GM21360 (cell line): ENCODE data around the gene C9orf152.
"Not testable (repeated sequence)": the region's sequence is repeated elsewhere in the genome, so short reads cannot be mapped to it uniquely, and the experiment has no call there.

Experiments used
- ATAC-seq: cut with Tn5 transposase; IDR thresholded peaks from one replicate; pipeline ENCODE4 v1.9.1; 2021; ENCODE audit warnings: mild to moderate bottlenecking, moderate library complexity; ENCODE audit not compliant: unreplicated experiment

C9orf152 gene

DNA sequence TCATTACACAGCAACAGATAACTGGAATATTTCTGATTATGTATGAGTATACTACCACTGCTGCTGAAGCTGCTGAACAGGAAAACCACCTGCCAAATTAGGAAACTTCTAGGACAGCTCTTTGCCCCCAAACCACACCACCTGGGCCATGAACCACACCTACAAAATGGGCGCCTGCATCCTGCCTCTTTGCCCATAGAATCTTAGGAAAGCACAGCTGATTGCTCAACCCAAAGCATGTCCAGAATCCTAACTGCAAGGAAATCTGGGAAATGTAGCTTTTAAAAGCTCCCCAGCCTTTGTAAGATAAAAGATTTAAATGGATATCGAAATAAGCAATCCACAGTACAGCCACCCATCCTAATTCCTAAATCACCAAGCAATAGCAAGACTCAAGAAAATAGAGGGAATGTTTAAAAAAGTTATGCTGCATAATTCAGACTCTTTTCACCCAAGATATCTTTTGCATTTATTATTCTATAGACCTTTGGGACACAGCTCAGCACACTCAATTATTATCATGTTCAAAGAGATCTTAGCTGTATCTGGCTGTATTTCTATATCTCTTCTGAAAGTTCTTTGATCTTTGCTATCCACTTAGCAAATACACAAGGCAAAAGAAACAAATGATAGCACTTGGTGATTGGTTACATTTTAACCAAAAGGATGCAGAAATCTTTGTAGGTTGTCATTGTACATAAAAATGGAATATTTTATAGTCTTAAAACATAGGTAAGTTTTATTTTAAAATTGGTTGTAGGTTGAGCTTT lies 6.8 kb upstream of the C9orf152 start:
- ATAC-seq = no peak

DNA sequence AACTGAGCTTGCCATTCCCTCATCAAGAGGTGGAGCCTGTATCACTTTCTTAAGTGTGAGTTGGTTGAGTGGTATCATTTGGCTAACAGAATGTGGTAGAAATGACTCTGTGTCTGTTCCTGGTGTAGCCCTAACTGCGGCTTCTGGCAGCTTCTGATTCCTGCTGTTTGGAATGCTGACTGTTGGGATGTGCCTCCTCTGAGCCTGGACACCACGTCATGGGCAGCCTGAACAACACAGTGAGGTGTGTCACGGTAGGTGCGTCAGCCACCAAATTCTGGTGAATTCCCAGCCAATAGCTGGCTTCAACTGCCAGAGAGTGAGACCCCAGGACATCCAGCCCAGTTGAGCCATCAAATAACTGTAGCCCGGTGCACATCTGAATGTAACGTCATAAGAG lies 6.1 kb upstream of the C9orf152 start:
- ATAC-seq = no peak

DNA sequence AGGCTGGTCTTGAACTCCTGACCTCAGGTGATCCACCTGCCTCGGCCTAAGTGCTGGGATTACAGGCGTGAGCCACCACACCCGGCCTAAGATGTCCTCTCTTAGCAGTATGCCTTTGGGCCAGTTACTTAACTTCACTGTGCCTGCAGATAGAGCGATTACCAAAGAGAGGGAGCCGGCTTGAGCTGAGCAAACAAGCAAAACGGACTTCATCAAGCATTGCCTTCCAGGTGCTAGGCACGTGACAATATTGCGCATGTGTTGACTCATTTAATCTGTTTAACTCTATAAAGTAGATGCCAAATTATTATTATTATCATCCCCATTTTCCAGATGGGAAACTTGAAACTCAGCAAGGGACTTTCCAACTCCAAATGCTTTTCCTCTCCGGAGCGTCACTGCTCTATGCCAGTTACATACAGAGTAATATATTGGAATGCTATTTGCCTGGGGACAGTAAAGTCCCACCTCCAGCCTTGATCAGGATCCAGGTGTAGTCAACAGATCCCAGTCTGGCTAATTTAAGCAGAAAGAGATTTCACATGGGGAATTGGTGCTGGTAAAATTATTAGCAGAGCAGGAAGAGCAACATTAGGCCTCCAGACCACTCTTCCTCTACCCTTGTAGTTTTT lies 5.6 kb upstream of the C9orf152 start:
- no peak for ATAC-seq

DNA sequence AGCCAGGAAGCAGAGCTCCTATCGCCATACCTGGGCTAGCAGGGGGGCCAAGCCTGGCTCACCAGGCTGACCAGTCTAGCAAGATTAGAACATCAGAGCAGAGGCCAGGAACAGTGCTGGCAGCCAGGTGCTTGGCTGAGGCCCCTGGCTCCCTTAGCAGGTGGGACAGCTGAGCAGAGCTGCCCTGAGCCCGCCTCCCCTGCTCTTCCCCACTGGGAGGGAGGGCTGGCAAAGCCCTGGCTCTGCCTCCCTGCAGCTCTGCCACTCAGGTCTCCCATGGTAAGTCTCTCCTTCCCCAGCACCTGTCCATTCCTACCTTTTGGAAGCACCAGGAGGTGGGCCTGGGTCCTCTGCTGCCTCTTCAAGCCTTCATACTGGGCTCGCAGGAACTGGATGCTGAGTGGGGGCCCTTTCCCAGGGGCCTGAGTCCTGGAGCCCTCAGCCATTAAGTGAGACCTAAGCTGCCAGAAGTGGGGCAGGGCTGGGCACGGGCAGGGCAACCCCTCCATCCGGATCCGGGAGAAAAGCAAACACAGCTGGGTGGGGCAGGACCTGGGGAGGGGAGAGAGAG lies 803 bp downstream of the C9orf152 start:
- no peak for ATAC-seq

DNA sequence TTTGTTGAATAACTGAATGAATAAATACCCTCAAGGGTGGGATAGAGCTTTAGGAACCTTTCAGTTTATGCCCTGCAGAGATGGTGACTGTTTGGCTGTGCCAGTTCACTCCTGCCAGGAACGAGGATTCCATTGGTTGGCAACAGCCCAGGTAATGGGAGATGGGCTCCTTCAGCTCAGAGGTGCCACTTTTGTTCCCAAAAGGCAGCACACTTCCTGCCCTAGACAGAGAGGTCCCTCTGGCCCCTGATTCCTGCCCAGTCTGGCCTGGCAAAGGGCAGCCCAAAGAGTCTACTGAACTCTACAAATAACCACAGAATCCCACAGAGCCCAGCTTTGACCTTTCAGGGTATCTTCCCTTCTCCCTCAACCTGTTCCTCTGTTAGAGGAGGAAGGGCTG lies 1.6 kb downstream of the C9orf152 start:
- no peak for ATAC-seq

DNA sequence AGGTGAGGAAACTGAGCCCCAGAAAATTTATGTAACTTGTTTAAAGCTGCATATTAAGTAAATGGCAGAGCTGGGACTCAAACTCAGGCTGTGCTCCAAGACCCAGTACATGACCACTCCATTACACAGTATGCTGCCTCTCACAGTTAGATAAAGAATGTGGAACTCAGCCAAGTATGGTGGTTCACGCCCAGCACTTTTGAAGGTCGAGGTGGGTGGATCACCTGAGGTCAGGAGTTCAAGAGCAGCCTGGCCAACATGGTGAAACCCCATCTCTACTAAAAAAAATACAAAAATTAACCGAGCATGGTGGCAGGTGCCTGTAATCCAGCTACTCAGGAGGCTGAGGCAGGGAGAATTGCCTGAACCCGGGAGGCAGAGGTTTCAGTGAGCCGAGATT lies 2.3 kb downstream of the C9orf152 start:
- not testable (repeated sequence) for ATAC-seq

DNA sequence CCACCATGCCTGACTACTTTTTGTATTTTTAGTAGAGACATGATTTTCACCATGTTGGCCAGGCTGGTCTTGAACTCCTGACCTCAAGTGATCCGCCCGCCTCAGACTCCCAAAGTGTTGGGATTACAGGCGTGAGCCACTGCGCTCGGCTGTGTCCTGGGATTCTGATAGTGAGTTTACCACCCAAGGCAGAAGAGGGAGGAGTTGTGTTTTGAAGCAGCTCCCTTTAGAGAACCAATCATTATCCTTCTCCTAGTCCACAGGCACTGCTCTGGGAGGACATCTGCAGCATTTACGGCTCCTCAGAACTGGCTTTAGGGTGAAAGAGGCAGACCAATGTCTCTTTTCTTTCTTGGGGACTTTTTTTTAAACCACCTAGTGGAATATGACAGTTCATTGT lies 5.7 kb downstream of the C9orf152 start:
- ATAC-seq = no peak

DNA sequence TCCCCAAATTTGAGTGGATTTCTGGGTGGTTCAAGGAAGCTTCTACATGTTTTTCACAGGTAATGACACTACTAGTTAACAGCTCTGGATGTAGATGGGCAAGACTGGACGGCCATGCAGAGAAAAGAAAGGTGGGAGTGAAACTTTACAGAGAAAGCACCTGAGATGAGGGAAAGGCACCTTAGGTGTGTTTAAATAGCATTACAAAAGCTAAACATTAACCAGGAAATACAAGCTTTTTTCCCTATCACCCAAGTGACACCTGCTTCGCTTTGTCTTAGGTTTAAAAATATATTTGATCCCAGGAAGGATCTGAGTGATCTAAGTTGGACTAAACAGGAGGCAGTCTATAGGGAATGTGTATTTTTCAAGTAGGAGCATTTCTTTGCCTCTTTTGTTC lies 8.3 kb downstream of the C9orf152 start:
- no peak for ATAC-seq

DNA sequence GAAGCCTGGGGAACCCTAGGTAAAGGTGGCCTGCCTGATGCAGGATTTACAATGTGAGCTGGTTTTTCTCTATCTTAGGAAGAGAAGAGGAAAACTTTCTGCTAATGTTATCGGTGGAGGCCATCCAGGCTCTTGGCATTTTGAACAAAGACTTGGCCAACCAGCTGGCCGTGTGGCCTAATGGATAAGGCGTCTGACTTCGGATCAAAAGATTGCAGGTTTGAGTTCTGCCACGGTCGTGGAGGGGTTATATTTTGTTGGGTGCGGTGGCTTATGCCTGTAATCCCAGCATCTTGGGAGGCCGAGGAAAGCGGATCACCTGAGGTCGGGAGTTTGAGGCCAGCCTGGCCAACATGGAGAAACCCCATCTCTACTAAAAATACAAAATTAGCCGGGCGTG lies 9.6 kb downstream of the C9orf152 start:
- ATAC-seq = no peak

DNA sequence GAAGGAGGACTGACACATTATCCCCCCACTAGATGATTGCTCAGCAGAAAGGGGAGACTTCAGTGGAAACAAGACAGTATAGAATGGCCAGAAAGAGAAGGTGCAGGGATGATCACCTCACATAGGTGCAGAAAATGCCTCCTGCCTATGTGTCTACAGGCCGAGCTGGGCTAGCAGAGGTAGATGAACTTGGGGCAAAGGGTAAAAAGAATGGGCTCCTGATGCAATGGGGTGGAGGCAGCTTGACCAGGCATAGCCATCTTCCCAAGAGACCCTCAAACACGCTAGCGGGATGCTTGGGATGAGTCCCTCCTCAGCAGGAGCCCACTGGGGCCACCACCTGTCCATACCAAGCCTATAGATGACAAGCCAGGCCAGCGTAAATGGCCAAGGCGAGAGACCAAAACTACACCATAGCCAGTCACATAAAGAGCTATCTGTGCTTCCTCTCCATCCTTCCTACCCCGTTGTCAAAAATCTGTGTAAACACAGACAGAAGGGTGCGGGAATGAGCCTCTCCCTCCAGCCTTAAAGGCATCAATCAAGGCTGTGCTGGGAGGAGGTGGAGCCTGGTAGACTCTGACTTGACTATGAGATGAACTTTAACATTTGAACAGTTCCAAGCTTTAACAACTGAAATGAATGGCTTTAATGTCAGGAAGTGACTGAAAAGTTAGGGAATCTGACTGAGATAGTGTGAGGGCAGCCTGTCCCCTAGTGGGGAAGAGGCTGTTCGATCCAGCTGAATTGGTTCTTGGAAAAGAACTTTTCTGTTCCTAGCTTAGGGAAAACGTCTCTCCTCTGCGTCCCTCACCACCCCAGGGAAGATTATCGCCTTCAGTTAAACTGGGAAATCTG lies 10.4 kb downstream of the C9orf152 start:
- ATAC-seq = no peak

DNA sequence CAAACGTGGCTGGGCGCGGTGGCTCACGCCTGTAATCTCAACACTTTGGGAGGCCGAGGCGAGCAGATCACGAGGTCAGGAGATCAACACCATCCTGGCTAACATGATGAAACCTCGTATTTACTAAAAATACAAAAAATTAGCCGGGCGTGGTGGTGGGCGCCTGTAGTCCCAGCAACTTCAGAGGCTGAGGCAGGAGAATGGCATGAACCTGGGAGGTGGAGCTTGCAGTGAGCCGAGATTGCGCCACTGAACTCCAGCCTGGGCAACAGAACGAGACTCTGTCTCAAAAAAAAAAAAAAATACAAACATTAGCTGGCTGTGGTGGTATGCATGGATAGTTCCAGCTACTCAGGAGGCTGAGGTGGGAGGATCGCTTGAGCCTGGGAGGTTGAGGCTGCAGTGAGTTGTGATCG lies 11.9 kb downstream of the C9orf152 start:
- ATAC-seq = not testable (repeated sequence)

DNA sequence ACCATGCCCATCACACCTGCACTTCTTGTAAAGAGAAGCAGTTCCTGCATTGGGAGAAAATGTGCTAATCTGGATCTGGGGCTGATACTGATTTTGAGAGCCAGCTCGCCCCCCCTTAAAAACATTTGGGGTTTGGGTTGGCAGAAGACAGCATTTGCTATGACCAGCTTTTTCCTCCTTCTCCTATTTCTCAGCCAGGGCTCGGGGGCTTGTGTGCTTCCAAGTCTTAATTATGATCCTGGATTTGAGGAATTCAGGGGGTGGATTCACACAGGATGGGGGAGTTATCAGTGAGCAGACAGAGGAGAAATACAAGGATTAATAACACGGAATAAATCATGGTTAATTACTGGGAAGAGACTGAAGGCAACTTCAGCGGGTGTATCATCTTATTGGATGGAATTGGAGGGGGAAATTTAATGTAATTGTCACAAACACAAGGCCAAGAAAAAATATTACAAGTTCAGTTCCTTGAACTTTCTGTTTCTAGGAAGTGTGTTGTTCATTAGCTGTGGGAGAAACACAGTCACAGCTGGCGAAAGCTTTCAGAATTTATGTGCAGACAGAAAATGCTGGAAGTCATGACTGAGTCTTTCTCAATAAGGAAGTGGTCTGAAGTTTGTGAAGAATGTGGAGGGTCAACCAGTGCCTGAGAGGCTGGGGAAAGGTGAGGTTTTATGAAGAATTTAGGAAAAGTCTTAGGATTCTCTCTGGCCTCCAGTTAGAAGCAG lies 15.3 kb downstream of the C9orf152 start:
- no peak for ATAC-seq

DNA sequence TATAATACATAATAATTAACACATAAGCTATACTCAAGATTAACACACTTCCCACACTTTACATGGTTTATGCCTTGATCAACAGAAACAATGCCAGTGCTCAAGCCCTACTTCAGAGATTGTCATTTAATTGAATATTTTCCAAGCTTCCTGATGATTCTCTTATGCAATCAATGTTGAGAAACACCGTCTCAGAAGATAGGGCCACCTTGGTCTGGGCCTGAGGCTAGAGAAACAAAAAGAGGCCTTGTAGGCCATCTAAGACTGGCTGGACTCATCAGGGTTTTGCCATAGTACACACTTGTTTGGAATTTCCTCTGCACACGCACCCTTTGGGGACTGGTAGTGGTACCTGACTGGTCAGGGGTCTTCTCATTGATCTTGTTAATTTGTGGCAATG lies 16.3 kb downstream of the C9orf152 start:
- no peak for ATAC-seq

DNA sequence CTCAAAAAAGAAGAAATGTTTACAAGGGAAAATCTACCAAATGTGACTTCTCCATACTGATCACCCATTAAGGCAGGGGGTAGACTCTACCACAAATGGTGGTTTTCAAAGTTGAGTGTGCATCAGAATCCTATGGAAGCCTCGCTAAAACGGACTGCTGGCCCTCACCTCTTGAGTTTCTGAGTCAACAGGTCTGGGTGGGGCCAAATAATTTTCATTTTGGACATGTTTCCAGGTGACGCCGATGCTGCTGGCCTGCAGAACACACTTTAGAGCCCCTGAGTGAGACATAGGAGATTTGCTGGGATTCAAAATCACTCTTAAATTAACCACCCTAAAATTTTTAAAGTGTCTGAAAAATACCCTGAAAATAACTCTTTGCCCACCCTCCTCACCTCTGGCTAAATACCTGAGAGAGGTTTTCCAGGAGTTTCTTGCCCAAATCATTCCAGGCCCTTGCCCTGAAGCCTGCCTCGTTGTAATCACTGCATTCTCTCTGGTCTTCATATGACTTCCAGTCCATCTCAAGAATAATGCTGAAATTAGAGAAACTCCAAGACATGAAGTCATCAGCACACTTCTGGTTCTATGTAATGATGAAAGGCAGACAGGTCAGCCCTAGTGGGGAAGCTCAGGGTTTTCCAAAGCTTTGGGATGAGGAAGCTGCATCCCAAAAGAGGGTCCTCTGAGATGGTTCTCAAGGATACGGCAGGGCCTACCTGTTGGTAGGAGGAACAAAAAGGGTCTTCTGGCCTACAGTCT lies 18.2 kb downstream of the C9orf152 start:
- no peak for ATAC-seq

DNA sequence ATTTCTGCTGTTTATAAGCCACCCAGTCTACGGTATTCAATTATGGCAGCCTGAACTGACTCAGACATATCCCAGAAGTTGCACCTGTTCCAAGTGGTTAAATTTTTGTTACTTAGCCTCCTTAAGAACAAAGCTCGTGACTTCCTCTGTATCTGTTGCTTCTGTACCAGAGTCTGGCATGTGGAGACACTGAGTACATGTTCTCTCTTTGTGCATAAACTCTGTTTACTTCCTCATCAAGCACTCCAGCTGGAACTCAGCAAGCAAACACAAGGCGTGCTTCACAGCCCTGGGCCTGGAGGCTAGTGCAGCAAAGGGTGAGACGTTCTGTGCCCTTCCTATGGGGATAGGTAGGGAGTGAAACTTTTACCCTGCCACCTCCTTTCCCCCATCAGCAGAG lies 19.0 kb downstream of the C9orf152 start:
- no peak for ATAC-seq

DNA sequence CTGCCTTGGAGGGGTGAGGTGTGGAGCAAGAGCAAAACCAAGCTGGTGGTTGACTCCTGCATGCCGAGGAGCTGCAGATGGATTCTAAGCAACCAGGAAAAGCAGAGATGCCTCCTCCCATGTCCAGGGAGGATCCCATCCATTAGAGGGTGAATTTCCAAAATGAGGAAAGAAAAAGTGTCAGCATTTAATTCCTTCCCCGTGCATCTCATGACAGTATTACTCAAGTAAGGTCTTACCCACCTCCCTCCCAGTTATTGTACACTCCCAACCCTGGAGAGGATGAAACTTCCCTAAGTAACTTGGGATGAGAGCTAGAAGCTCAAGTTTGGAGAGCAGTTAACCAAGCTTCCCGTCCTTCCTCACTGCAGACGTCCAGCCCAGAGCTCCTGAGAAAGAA lies 19.9 kb downstream of the C9orf152 start:
- ATAC-seq = no peak

DNA sequence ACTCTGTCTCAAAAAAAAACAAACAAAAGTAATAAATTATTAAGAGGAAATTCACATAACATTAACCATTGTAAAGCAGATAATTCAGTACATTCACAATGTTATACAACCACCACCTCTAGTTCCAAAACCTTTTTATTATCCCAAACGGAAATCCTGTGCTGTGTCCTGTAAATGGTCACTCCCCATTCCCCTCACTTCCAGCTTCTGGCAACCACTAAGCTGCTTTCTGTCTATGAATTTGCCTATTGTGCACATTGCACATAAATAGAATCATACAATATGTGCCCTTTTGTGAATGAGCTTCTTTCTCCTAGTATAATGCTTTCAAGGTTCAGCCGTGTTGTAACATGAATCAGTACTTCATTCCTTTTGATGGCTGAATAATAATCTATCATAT lies 20.8 kb downstream of the C9orf152 start:
- no peak for ATAC-seq

DNA sequence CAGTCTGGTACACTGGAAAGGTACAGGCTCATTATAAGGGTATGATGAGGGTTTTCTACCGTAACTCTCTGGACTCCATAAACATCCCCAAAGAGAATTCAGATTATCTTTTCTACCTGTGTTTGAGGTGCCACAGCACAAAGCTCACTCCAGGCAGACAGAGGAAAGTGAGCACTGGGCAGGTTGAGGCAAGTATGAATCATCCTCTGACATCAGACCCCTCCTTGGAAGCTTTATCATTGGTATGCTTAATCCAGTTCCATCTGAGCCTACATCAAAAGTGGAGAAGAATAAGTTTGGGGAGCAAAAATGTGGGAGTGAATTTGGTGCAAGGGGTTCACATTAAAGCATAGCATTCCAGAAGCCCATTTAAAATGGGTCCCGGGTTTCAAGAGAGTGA lies 21.7 kb downstream of the C9orf152 start:
- ATAC-seq = no peak

DNA sequence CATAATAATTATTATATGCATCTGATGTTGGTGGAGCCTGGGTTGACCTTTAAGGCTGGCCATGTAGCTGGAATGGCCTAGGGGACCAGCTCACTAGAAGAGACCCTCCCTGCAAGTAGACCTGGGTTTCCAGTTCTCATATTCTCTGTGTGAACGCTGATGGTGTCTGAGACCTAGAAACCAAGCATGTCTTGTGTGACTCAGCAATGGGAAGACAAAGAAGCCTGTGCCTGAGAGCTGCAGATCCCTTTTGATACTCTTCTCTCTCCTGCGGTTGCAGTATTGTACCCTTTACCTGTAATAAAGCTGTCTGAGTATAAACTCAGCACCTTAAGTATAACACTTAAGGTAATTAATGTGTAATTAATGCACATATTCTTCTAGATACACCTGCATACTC lies 22.2 kb downstream of the C9orf152 start:
- no peak for ATAC-seq
